ENCODE results near the gene TST. TPM values are rescaled to one million over a fixed set of nuclear protein-coding genes. Genes with fewer than 3 reads are reported as not detected.
A peak's percentile ranks its signal among the peaks of the same experiment; 100 is the strongest.

Gene TST
- total and polyA plus RNA-seq, 9 of the 15 experiments (the other 6 are each of a cell fraction or from before 2014, with no cell fraction given): 1.4 to 26.9 (median 12.4) TPM

- TF ChIP-seq ARID4B (CRISPR knock-in tag; IDR thresholded peaks at IDR 0.05): 0 out of 2 replicates have a peak, but pooled peaks have one; percentile 26
- no peak for TF ChIP-seq ZNF232 (CRISPR knock-in tag; IDR thresholded peaks at IDR 0.05)
- TF ChIP-seq EGR1 (conservative IDR thresholded peaks at IDR 0.05): no peak
- no peak for TF ChIP-seq HMG20B (CRISPR knock-in tag; IDR thresholded peaks at IDR 0.05)
- TF ChIP-seq KAT8 (IDR thresholded peaks at IDR 0.05; ENCODE audit: low read depth): no peak
- TF ChIP-seq POLR2A (conservative IDR thresholded peaks at IDR 0.05): peak; percentile 55
- no peak for TF ChIP-seq THRAP3 (IDR thresholded peaks at IDR 0.05; ENCODE audit: borderline replicate concordance)
- TF ChIP-seq HSF4 (CRISPR knock-in tag; IDR thresholded peaks at IDR 0.05; ENCODE audit: borderline replicate concordance): no peak
- TF ChIP-seq RNF219 (CRISPR knock-in tag; IDR thresholded peaks at IDR 0.05): no peak
- TF ChIP-seq AFF1 (IDR thresholded peaks at IDR 0.05; ENCODE audit: low read depth in 1 of 2, partially characterized antibody in 2 of 2): no peak
- TF ChIP-seq ZNF766 (CRISPR knock-in tag; conservative IDR thresholded peaks at IDR 0.05): peak; percentile 41; the same call in 1 of the 2 replicates
These were observed at the start of gene TST, which contains the start of gene MPST (continued) for GRCh38 chr22:37019309-37020191.

Measured in K562 (cell line).